HTR-8/SVneo (cell line): ENCODE results near the gene ALAS2.
A peak's percentile ranks its signal among the peaks of the same experiment; 100 is the strongest.
"Not testable (repeated sequence)": the region's sequence is repeated elsewhere in the genome, so short reads cannot be mapped to it uniquely, and the experiment has no call there.

ENCODE experiments used
- DNase-seq: peaks from one replicate; pipeline ENCODE4 v3.0.0; 2011; ENCODE audit warnings: low spot score, mixed read lengths; ENCODE audit not compliant: insufficient read length
- FAIRE-seq: peaks from 2 replicates; lab custom pipeline; 2011; peaks lifted over from hg19 to GRCh38; lab: Jason Lieb, UNC

Gene ALAS2

GRCh38 chrX:55030271-55031205, at the start of gene ALAS2:
Gene ALAS2, minus strand, starts transcription at chrX:55030977. Its CDS starts 4,977 bp downstream, at chrX:55026000.
- DNase-seq, result no peak
- no peak for FAIRE-seq

DNA sequence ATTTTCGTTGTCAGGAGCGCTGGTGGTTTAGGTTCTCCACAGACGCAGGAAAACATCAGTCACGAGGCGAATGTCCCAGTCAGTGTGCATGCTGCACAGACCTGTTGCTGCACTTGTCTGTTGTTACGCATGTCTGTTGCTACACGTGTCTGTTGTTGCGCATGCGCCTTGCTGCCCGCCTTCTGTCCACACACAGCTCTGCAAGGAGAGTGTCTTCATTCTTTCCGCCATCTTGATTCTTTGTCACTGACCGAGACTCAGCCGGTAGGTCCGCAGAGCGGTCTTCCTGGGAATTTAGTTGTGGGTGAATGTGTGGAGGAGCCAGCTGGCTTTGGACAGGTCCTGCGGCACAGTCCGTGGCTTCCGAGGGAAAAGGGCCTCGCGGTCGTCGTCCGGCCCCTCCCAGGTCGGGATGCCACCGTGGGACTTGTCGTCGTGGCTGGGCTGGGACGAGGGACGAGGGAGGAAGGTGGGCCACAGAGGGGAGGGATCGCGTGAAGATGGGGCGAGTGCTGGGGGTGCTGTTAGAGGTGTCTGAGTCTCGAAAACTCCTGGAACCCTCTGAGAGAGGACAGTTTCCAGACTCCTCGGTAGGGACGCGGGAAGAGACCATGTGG, 44.2 kb upstream of the ALAS2 start, which contains the start of gene PAGE2B:
Gene PAGE2B, plus strand, starts transcription at position 180 of the 617 bp plus-strand sequence. CDS start 1,012 bp downstream, outside the sequence.
- DNase-seq, result no peak
- no peak for FAIRE-seq

- no peak for DNase-seq
- FAIRE-seq, result no peak
Measured at GRCh38 chrX:55072286-55072685, 41.5 kb upstream of the ALAS2 start.

- DNase-seq, FAIRE-seq: not testable (repeated sequence)
Measured at GRCh38 chrX:55067180-55067579, 36.4 kb upstream of the ALAS2 start.

GRCh38 chrX:55057675-55058249, 27.0 kb upstream of the ALAS2 start:
- no peak for FAIRE-seq
- peak; percentile 2 for DNase-seq

GRCh38 chrX:55056820-55057674, 26.3 kb upstream of the ALAS2 start:
- FAIRE-seq, result no peak
- DNase-seq, result no peak

DNA sequence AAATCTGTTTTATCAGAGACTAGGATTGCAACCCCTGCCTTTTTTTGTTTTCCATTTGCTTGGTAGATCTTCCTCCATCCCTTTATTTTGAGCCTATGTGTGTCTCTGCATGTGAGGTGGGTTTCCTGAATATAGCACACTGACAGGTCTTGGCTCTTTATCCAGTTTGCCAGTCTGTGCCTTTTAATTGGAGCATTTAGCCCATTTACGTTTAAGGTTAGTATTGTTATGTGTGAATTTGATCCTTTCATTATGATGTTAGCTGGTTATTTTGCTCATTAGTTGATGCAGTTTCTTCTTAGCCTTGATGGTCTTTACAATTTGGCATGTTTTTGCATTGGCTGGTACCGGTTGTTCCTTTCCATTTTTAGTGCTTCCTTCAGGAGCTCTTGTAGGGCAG, 19.8 kb upstream of the ALAS2 start:
- FAIRE-seq, DNase-seq: not testable (repeated sequence)

DNA sequence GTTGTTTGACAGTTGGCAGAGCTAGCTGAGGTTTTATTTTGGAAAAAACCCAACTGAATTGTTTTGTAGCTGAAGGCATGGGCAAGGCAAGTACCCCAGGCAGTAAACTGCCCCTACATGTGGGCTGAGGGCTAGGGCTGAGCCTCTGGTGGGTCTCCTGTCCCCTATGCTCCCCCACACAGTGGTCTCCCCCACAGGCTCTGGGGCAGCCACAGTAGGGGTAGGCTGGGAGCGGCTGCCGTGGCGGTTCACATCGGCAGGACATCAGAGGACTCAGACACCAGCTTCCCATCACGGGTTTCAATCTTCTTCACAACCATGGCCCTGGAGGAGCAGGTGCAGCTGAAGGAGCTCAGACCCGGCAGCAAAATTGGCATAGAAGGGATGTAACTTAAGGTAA, 10.7 kb upstream of the ALAS2 start:
- no peak for DNase-seq
- FAIRE-seq, result no peak

GRCh38 chrX:55039471-55039870, 8.7 kb upstream of the ALAS2 start:
- DNase-seq (no peak), FAIRE-seq (no peak)

DNA sequence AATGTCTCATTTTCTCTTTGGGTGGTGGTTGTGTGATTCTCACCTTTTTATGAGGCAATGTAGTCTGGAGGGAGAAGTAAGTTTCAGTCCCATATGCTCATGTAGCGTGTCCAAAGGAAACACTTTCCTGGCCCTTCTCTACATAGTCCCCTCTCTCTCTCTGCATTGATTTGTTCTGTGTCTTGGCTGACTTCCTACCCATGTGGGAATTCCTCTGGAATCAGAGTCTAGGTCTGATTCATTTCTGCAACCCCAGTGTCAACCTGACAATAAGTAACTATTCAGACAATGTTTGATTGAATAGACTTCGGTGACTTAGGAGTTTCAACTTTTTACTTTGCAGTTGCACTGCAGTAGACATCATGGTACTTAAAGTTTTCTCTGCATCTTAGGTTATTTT, 2.7 kb upstream of the ALAS2 start:
- DNase-seq, result no peak
- no peak for FAIRE-seq

DNA sequence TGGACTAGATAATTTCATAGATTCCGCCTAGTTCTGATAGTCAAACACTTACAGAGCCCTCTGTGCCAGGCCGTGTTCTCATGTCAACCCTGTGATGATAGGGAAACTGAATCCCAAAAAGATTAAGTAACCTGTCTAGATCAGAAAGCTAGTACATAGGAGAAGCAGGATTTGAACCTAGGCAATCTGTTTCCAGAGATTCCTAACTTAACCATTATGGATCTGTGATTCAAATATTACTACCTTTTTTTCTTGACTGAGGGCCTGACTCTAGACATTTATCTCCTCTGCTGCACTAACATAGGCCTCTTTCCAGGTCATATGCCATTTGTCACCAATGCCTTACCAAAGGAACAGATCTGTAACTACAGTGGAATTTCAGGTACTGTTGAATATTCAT, 1.5 kb downstream of the ALAS2 start:
- DNase-seq, result no peak
- FAIRE-seq, result no peak

GRCh38 chrX:55028611-55029010, 2.2 kb downstream of the ALAS2 start:
- DNase-seq (no peak), FAIRE-seq (no peak)

GRCh38 chrX:55028040-55028439, 2.7 kb downstream of the ALAS2 start:
- FAIRE-seq (no peak), DNase-seq (no peak)

- no peak for FAIRE-seq
Measured at GRCh38 chrX:55026840-55027239, 3.9 kb downstream of the ALAS2 start.

GRCh38 chrX:55026143-55026542, 4.6 kb downstream of the ALAS2 start:
- DNase-seq (no peak), FAIRE-seq (no peak)

More at GRCh38 chrX:55026840-55027239, 3.9 kb downstream of the ALAS2 start:
- no peak for DNase-seq

DNA sequence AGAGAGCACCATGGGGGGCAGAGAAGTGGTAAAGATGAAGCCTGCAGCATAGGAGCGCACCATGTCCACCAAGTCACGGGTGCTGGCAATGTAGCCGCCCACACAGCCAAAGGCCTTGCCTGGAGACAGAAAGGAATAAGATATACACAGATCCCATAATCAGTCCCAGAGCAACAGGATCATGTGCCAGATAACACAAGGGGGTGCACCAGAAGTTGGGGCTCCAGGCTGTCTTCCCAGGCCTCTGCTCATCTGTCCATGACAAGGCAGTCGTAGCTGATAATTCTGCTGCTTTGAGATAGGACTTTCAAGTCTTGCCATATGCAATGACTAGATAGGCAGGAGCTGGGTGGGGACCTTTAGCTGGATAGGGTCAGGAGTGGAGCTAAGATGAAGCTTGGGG, 15.9 kb downstream of the ALAS2 start:
- FAIRE-seq (no peak), DNase-seq (no peak)

DNA sequence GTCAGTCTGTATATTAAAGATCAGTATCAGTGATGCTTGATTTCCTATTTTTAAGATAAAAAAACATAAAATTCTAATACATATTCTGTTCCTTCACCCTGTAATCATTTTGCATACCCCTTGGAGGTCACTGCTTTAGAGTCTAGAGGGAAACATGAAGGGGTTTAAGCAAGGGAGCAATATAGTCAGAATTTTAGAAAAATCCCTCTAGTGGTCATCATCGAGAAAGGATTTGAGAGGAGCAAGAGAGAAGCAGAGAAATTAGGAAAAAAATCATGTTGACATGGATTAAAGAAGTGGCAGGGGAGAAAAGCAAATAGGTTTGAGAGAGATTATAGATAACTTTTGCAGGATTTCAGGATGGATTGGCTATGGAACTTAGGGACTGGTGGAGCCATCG, 19.5 kb downstream of the ALAS2 start:
- no peak for FAIRE-seq

DNA sequence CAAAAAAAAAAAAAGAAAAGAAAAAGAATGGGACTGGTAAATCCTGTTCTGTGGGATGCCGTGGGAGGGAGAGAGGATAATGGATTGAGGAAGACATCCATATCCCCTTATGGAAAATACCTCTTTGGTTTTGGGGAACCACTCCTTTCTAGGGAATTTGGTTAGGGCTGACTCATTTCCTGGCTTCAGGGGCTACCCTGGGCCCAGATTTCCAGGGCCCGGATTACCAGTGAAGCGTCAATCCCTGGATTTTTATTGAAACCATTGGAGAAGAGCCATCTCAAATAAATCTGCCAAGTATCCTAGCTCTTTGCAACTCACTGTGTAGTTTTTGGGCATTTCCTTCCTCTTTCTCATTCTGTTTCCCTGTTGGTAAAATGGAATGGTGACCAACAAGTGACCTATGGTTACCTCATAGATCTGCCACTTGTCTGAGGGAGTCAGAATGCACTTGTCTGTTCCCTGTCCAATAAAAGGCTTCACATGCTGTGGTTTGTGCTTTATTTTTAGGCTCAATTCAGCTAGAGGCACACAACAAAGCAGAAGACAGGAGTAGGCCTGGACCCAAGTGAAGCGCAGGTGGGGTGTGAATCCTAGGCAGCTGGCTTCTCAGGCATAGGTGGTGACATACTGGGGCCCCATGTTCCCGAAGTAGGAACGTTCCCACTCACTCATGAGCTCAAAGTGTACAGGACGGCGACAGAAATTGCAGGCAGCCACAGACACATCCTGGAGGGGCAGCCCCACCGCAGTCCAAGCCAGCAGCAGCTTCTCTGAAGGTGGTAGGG, 22.0 kb downstream of the ALAS2 start:
- FAIRE-seq, result no peak
- DNase-seq, result peak; percentile 7

More for the DNA sequence above, 19.5 kb downstream of the ALAS2 start:
- no peak for DNase-seq

- DNase-seq, result no peak
- FAIRE-seq, result no peak
Measured at GRCh38 chrX:55007656-55008055, 23.1 kb downstream of the ALAS2 start.
